AML-193 (cell line): Measurements from ENCODE around the gene STK11.
"Not testable (repeated sequence)": the region's sequence is repeated elsewhere in the genome, so short reads cannot be mapped to it uniquely, and the experiment has no call there.

Experiments used
- DNase-seq, 2 experiments: peaks; one replicate each; lab custom pipeline; 2025; lab: John Stamatoyannopoulos, UW

STK11 gene

GRCh38 chr19:1169921-1170885 is 35.4 kb upstream of the STK11 start:
- DNase-seq, result no peak

GRCh38 chr19:1170938-1171754 is 34.4 kb upstream of the STK11 start:
- DNase-seq, result no peak

DNA sequence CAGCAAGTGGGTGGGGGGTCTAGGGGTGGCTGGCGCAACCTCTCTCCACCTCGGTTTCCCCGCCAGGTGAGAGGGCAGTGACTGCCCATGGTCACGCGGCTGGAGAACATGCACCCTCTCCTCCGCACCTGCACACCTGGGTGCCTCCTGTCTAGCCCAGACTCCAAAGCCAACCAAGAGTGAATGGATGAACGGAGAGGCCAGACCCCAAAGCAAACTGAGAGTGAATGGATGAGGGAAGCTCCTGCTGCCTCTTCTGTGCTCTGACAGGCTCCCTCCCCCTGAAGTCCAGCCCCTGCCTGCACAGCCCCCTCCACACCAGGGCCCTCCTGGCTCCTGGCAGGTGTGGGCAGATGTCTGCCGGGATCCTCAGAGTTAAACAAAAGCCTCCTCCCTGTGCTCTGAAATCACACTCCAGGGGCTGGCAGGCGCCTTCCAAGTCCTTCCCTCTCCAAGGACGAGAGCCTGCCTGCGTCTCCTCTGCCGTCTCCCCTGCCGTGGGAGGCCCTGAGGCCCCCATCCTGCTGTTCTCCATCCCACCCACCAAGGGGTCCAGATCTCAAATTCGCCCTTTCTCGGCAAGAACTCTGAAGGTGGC is 33.7 kb upstream of the STK11 start:
- no peak for DNase-seq

DNA sequence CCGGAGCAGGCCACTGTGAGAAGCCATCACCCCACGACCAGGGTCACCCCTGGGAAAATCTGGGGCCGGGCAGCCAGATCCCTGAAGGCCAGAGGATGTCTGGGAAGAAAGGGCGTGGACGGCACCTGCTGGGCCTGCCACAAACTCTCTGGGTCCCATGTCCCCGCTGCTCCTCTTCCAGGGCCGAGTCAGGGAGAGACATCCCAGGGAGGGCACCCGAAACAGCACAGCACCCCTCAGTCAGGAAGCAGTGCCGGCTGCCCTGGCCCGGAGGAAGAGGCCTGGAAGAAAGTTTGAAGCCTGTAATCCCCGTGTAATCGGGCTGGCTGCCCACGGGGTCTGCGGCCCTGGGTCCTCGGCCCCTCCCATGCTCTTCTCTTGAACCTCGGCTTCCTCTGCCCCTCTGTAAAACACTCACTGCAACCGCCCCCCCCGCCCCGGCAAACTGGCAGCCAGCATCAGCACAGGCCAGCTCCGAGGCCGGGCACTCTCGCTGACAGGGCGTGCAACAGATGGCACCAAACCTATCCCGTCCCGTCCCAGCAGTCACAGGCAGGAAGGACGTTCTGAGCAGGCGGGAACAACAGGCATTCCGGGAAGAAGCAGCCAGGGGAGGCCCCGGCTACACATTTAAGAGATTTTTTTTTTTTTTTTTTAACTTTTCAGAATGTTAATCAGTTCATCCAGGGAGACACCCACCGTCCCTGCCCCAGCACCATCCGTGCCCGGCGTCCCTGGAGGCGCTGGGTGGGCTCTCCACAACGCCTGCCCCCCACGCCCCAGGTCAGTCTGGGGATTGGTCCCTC is 33.0 kb upstream of the STK11 start:
- peak in 1 of 2 experiments; percentile 3 for DNase-seq

- DNase-seq, result no peak
These were observed 32.3 kb upstream of the STK11 start for GRCh38 chr19:1173159-1173844.

- DNase-seq, result peak; percentile 45 to 68
These were observed 31.5 kb upstream of the STK11 start, which contains the start of gene SBNO2 for GRCh38 chr19:1173845-1174809. Gene SBNO2, minus strand, starts transcription at chr19:1174268. Its CDS starts 19,992 bp downstream, at chr19:1154276.

DNA sequence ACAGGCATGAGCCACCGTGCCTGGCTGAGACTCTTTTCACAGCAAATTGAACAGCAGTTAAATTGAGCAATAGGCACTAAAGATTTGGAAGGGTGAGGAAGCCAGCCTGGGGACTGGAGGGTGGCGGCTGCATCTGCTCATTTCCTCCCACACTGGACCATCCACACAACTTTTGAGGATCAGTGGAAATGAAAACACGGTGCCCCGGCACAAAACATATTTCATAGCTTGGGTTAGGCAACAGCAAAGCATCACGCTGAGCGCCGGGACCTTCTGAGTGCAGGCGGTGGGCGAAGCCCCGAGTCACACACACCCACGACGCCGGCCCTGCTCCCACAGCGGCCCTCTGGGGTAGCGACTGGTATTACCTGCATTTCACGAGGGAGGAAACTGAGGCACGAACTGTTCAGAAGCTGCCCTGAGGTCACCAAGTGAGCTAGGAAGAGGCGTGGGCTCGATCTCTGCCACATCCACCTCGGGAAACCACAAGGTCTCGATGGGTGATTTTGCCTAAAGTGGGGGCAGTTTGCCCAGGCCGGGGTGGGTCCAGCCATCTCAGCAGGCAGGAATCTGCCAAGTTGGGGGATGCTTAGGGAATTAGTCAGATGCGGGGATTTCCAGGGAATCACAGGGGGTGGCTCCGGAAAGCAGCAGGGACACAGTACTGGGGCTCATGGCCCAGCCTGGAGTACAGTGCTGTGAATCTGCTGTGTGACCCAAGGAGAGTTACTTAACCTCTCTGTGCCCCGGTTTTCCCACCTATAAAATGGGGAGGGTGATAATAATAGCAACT is 28.1 kb upstream of the STK11 start:
- DNase-seq, result peak; percentile 77 to 82

DNA sequence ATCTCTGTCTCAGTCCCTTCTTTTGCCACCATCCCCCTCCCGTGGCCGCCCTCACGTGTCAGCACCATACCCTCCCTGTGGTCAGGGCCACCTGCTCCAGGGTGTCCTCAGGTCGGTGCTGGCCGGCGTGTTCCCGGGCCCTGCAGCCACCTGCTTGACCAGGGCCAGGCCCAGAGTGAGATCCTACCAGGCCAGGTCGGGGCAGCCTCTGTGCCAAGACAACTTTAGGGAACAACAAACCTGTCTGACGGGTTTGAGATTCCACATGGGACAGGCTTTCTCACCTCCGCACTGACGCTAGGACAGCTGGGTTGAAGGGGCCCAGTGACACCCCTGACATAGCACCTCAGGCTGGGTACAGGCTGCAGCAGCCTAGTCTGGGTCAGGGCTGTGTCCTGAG is 24.0 kb upstream of the STK11 start:
- DNase-seq, result no peak

DNA sequence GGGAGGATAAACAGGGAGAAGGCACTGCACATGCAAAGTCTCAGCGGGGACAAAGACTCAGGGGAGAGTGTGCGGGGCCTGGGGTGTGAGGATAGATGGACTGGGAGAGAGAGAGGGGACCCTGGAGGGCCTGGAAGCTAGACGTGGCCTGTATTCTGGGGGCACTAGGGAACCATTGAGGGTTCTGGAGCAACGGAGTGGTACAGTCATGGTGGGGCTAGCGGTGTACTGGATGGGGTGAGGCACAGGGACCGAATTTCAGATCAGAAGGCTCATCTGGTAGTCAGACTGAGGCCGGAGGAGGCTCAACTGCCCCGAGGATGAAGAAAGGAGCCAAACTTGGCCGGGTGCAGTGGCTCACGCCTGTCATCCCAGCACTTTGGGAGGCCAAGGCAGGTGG is 23.5 kb upstream of the STK11 start:
- no peak for DNase-seq

GRCh38 chr19:1182727-1183126 is 22.9 kb upstream of the STK11 start:
- DNase-seq, result no peak

DNA sequence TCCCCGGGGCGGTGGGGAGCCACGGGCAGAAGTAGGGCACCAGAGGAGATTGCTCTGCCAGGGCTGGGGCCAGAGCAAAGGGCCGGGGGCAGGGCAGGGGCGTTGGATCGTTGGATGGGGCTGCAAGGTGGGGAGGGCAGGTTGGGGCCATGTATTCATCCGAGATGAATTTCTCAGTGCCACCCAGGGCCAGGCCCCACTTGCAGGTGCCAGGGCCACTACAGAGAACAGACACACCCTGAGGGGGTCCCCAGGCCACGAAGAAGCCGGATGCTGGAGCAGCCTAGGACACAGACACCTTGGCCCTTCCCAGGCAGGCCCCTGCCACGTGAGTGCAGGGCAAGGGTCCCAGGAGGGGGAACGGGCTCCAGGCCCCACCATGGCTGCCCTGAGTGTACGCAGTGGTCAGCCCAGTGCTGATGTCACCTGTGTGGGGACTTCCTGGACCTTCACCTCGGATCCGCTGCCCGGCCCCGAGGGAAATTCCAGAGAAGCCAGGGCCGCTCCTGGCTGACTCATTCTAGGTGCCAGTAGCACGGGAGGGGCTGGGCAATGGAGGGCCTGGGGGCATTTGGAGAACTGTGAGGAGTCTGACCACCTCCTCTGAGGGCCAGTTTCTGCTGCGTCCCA is 21.9 kb upstream of the STK11 start:
- no peak for DNase-seq

GRCh38 chr19:1189419-1189818 is 16.2 kb upstream of the STK11 start:
- DNase-seq, result no peak

- DNase-seq, result no peak
These were observed 6.0 kb upstream of the STK11 start for GRCh38 chr19:1199531-1199930.

DNA sequence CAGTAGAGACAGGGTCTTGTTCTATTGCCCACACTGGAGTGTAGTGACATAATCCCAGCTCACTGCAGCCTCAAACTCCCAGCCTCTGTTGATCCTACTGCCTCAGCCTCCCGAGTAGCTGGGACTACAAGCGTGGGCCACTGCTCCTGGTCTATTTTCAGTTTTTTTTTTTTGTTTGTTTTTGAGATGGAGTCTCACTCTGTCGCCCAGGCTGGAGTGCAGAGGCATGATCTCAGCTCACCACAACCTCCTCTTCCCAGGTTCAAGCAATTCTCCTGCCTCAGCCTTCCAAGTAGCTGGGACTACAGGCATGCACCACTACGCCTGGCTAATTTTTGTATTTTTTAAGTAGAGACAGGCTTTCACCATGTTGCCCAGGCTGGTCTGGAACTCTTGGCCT is 5.0 kb upstream of the STK11 start:
- DNase-seq, result not testable (repeated sequence)

DNA sequence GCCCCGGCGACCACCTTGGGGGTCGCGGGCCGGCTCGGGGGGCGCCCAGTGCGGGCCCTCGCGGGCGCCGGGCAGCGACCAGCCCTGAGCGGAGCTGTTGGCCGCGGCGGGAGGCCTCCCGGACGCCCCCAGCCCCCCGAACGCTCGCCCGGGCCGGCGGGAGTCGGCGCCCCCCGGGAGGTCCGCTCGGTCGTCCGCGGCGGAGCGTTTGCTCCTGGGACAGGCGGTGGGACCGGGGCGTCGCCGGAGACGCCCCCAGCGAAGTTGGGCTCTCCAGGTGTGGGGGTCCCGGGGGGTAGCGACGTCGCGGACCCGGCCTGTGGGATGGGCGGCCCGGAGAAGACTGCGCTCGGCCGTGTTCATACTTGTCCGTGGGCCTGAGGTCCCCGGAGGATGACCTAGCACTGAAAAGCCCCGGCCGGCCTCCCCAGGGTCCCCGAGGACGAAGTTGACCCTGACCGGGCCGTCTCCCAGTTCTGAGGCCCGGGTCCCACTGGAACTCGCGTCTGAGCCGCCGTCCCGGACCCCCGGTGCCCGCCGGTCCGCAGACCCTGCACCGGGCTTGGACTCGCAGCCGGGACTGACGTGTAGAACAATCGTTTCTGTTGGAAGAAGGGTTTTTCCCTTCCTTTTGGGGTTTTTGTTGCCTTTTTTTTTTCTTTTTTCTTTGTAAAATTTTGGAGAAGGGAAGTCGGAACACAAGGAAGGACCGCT is 729 bp downstream of the STK11 start:
- DNase-seq, result no peak

- peak; percentile 30 to 44 for DNase-seq
These were observed 1.4 kb downstream of the STK11 start for GRCh38 chr19:1206864-1207450.

GRCh38 chr19:1208830-1209229 is 3.3 kb downstream of the STK11 start:
- not testable (repeated sequence) for DNase-seq

GRCh38 chr19:1210227-1210538 is 4.6 kb downstream of the STK11 start:
- no peak for DNase-seq
